H9 (cell line): Measurements from ENCODE around the gene ENC1. TPM values are rescaled to one million over a fixed set of nuclear protein-coding genes. Genes with fewer than 3 reads are reported as not detected.

Source experiments
- DNase-seq: peaks from one replicate; pipeline ENCODE4 v3.0.0-alpha.2; 2017
- H2AFZ ChIP-seq: one replicate; pipeline ENCODE4 v1.6.1; 2013; ENCODE audit warnings: mild to moderate bottlenecking, low read length, control low read depth, moderate library complexity
- H2AK5ac ChIP-seq: 2 replicates; pipeline ENCODE4 v1.6.1; 2013; ENCODE audit warnings: low read length, control low read depth, mixed read lengths; ENCODE audit not compliant: insufficient read length
- H2BK120ac ChIP-seq: one replicate; pipeline ENCODE4 v1.6.1; 2013; ENCODE audit warnings: low read depth, mild to moderate bottlenecking, low read length, control low read depth, inconsistent platforms; ENCODE audit not compliant: poor library complexity, severe bottlenecking
- H2BK12ac ChIP-seq: 2 replicates; pipeline ENCODE4 v1.6.1; 2013; ENCODE audit warnings: low read length, control low read depth, mixed read lengths, low read depth; ENCODE audit not compliant: insufficient read length
- H2BK15ac ChIP-seq: 2 replicates; pipeline ENCODE4 v1.6.1; 2013; ENCODE audit warnings: low read depth, low read length, control low read depth
- H2BK20ac ChIP-seq: one replicate; pipeline ENCODE4 v1.6.1; 2013; ENCODE audit warnings: low read depth, mild to moderate bottlenecking, low read length, control low read depth, inconsistent platforms; ENCODE audit not compliant: poor library complexity, severe bottlenecking
- H2BK5ac ChIP-seq: 2 replicates; pipeline ENCODE4 v1.6.1; 2013; ENCODE audit warnings: low read length, control low read depth, mixed read lengths; ENCODE audit not compliant: insufficient read length
- H3K14ac ChIP-seq: 2 replicates; pipeline ENCODE4 v1.6.1; 2013; ENCODE audit warnings: low read length, control low read depth; ENCODE audit not compliant: insufficient read depth
- H3K18ac ChIP-seq: 2 replicates; pipeline ENCODE4 v1.6.1; 2013; ENCODE audit warnings: low read depth, mild to moderate bottlenecking, mixed read lengths, low read length, control low read depth; ENCODE audit not compliant: insufficient read length
- H3K23ac ChIP-seq: 2 replicates; pipeline ENCODE4 v1.6.1; 2013; ENCODE audit warnings: low read length, control low read depth, mixed read lengths, low read depth; ENCODE audit not compliant: insufficient read length
- H3K23me2 ChIP-seq: 2 replicates; pipeline ENCODE4 v1.6.1; 2013; ENCODE audit warnings: low read depth, mild to moderate bottlenecking, mixed read lengths, low read length, control low read depth; ENCODE audit not compliant: insufficient read length, poor library complexity, severe bottlenecking
- H3K27ac ChIP-seq: 2 replicates; pipeline ENCODE4 v1.5.1; 2013; ENCODE audit warnings: low read length, control low read depth, mixed read lengths, low read depth; ENCODE audit not compliant: insufficient read length
- H3K27me3 ChIP-seq: 2 replicates; pipeline ENCODE4 v1.6.1; 2013; ENCODE audit warnings: low read length, control low read depth, inconsistent platforms; ENCODE audit not compliant: insufficient read depth
- H3K4ac ChIP-seq: 2 replicates; pipeline ENCODE4 v1.6.1; 2013; ENCODE audit warnings: low read depth, mild to moderate bottlenecking, control low read depth, inconsistent platforms, low read length, moderate library complexity
- H3K4me1 ChIP-seq: 2 replicates; pipeline ENCODE4 v1.6.1; 2013; ENCODE audit warnings: low read length, control low read depth, inconsistent platforms; ENCODE audit not compliant: insufficient read depth
- H3K4me2 ChIP-seq: 2 replicates; pipeline ENCODE4 v1.6.1; 2013; ENCODE audit warnings: low read length, control low read depth, mixed read lengths; ENCODE audit not compliant: insufficient read length, insufficient read depth
- H3K56ac ChIP-seq: 2 replicates; pipeline ENCODE4 v1.6.1; 2013; ENCODE audit warnings: low read depth, mild to moderate bottlenecking, mixed read lengths, low read length, control low read depth; ENCODE audit not compliant: insufficient read length
- H3K79me1 ChIP-seq: 2 replicates; pipeline ENCODE4 v1.6.1; 2013; ENCODE audit warnings: low read depth, mild to moderate bottlenecking, moderate library complexity, low read length, control low read depth, inconsistent platforms; ENCODE audit not compliant: insufficient read depth, poor library complexity, severe bottlenecking
- H3K79me2 ChIP-seq: 2 replicates; pipeline ENCODE4 v1.6.1; 2013; ENCODE audit warnings: low read length, control low read depth, inconsistent platforms; ENCODE audit not compliant: insufficient read depth
- H3K9ac ChIP-seq: 2 replicates; pipeline ENCODE4 v1.6.1; 2013; ENCODE audit warnings: low read length, control low read depth, mixed read lengths; ENCODE audit not compliant: insufficient read length; ENCODE audit errors: extremely low read depth
- H3K9me3 ChIP-seq: one replicate; pipeline ENCODE4 v1.6.1; 2013; ENCODE audit warnings: low read depth, low read length, inconsistent platforms; ENCODE audit not compliant: control insufficient read depth
- H3T11ph ChIP-seq: one replicate; pipeline ENCODE4 v1.6.1; 2013; ENCODE audit warnings: mild to moderate bottlenecking, low read length, control low read depth, inconsistent platforms
- H4K20me1 ChIP-seq: one replicate; pipeline ENCODE4 v1.6.1; 2013; ENCODE audit not compliant: control insufficient read depth, insufficient read length, insufficient read depth
- H4K5ac ChIP-seq: 2 replicates; pipeline ENCODE4 v1.6.1; 2013; ENCODE audit warnings: low read depth, mild to moderate bottlenecking, mixed read lengths, low read length, control low read depth; ENCODE audit not compliant: insufficient read length
- H4K8ac ChIP-seq: replicated peaks from 2 replicates; pipeline ENCODE4 v1.6.1; 2013; ENCODE audit warnings: low read length, control low read depth, mixed read lengths, low read depth; ENCODE audit not compliant: insufficient read length
- H4K91ac ChIP-seq: 2 replicates; pipeline ENCODE4 v1.6.1; 2013; ENCODE audit warnings: low read depth, mild to moderate bottlenecking, moderate library complexity, mixed read lengths, low read length, control low read depth; ENCODE audit not compliant: insufficient read length
- H3K27ac Mint-ChIP-seq, 3 experiments: 2 replicates in 2 of 3; 3 replicates in 1 of 3; pipeline ENCODE4 v1.8.0; 2020 to 2021; ENCODE audit warnings: mixed read lengths in 3 of 3, mild to moderate bottlenecking in 1 of 3, moderate library complexity in 1 of 3
- H3K27me3 Mint-ChIP-seq: 2 replicates; pipeline ENCODE4 v1.8.0; 2021; ENCODE audit warnings: low read depth, mild to moderate bottlenecking, moderate library complexity, mixed read lengths
- H3K36me3 Mint-ChIP-seq, 3 experiments: 2 replicates in 2 of 3; 3 replicates in 1 of 3; pipeline ENCODE4 v1.8.0; 2020 to 2021; ENCODE audit warnings: low read depth in 3 of 3, mixed read lengths in 3 of 3; ENCODE audit not compliant: insufficient read depth in 1 of 3
- H3K4me1 Mint-ChIP-seq, 2 experiments: 2 replicates each; pipeline ENCODE4 v1.8.0; 2020; ENCODE audit warnings: mixed read lengths in 2 of 2
- H3K4me3 Mint-ChIP-seq, 2 experiments: 2 replicates in 1 of 2; 3 replicates in 1 of 2; pipeline ENCODE4 v1.8.0; 2020 to 2021; ENCODE audit warnings: mild to moderate bottlenecking in 2 of 2, mixed read lengths in 2 of 2, moderate library complexity in 1 of 2
- H3K9me3 Mint-ChIP-seq, 2 experiments: 2 replicates in 1 of 2; 3 replicates in 1 of 2; pipeline ENCODE4 v1.8.0; 2020; ENCODE audit warnings: mild to moderate bottlenecking in 2 of 2, mixed read lengths in 2 of 2, moderate library complexity in 1 of 2
- CTCF ChIP-seq: fragments of 200-600 bp; sonication (generic); conservative IDR thresholded peaks from 3 replicates; pipeline ENCODE4 v1.8.0; 2021; ENCODE audit warnings: antibody characterized with exemption, mild to moderate bottlenecking
- WGBS: extraction: QIAGEN DNeasy Blood & Tissue Kit; methylation state at CpG from one replicate; pipeline ENCODE4 v1.1.7; 2013; ENCODE audit warnings: missing lambda C conversion rate, low lambda C conversion rate, mixed read lengths; ENCODE audit not compliant: insufficient read length; ENCODE audit errors: extremely low coverage; 5-methylcytosine and 5-hydroxymethylcytosine counted together
- total RNA-seq: library from RNA; stranded (reverse); gene quantifications from 2 replicates; pipeline ENCODE4 v1.2.1, GENCODE V29; 2021

ENC1 gene
- total RNA-seq, 1 experiment from 2014 or later: 14.4 TPM

- H3K23me2 ChIP-seq: no peaks in the 10 kb centered on the region
- no CpG with 5 or more reads among the region's 5 CpGs for WGBS
- no peak for TF ChIP-seq CTCF
- no peak overlapping the region for H3K27ac Mint-ChIP-seq
- no peak overlapping the region for H3K56ac ChIP-seq
- no peak overlapping the region for H3K4me2 ChIP-seq
- H2BK12ac ChIP-seq: no peak overlapping the region
- H3K9me3 Mint-ChIP-seq: no peaks in the 10 kb centered on the region
- H3K4me1 Mint-ChIP-seq: peaks cover 4 to 5% of the 10 kb centered on the region in 2 experiments; a peak in 2 of 4 replicates
- H3K36me3 Mint-ChIP-seq: no peaks in the 10 kb centered on the region
- H3K27ac ChIP-seq: no peak overlapping the region
- H3K4me1 ChIP-seq: no peaks in the 10 kb centered on the region
- no peak overlapping the region for H2BK15ac ChIP-seq
- no peak overlapping the region for H3K4ac ChIP-seq
- no peak overlapping the region for H3K14ac ChIP-seq
- no peak overlapping the region for H3K9ac ChIP-seq
- no peak overlapping the region for H2BK20ac ChIP-seq
- H2BK120ac ChIP-seq: no peak overlapping the region
- H4K91ac ChIP-seq: no peak overlapping the region
- H2AK5ac ChIP-seq: no peak overlapping the region
- H3T11ph ChIP-seq: no peak overlapping the region
- H3K79me2 ChIP-seq: no peaks in the 10 kb centered on the region; the same call in 1 of the 2 replicates
- no peaks in the 10 kb centered on the region for H3K79me1 ChIP-seq
- H2AFZ ChIP-seq: no peak overlapping the region
- H2BK5ac ChIP-seq: no peak overlapping the region
- no peaks in the 10 kb centered on the region for H3K27me3 Mint-ChIP-seq
- no peak for DNase-seq
- no peak overlapping the region for H4K5ac ChIP-seq
- no peak overlapping the region for H3K4me3 Mint-ChIP-seq
- H3K18ac ChIP-seq: no peak overlapping the region
- H3K23ac ChIP-seq: no peak overlapping the region
- no peaks in the 10 kb centered on the region for H4K20me1 ChIP-seq
- no peaks in the 10 kb centered on the region for H3K27me3 ChIP-seq
- no peak overlapping the region for H4K8ac ChIP-seq
- H3K9me3 ChIP-seq: no peaks in the 10 kb centered on the region
Measured at GRCh38 chr5:74664551-74664950, 24.0 kb upstream of the ENC1 start.
